WTC11 (cell line): ENCODE measurements around the gene ARHGAP15.

Experiments used
- ATF2 ChIP-seq: sonication (generic); formaldehyde crosslinking; IDR thresholded peaks from 2 replicates; pipeline ENCODE4 v1.8.1; 2022; ENCODE audit warnings: low read depth, missing genetic modification reagents, borderline replicate concordance
- CTCF ChIP-seq: fragments of 200-600 bp; IDR thresholded peaks from 2 replicates; pipeline ENCODE4 v1.8.0; 2022; ENCODE audit warnings: antibody characterized with exemption
- JUN ChIP-seq: sonication (generic); formaldehyde crosslinking; IDR thresholded peaks from 2 replicates; pipeline ENCODE4 v1.8.0; 2023; ENCODE audit warnings: mild to moderate bottlenecking, missing genetic modification reagents
- KAT7 ChIP-seq: sonication (generic); formaldehyde crosslinking; IDR thresholded peaks from 2 replicates; pipeline ENCODE4 v1.8.1; 2023; ENCODE audit warnings: missing genetic modification reagents, mild to moderate bottlenecking, borderline replicate concordance
- NFYB ChIP-seq: sonication (generic); formaldehyde crosslinking; conservative IDR thresholded peaks from 2 replicates; pipeline ENCODE4 v1.8.0; 2022; ENCODE audit warnings: low read depth, missing genetic modification reagents
- USF2 ChIP-seq: sonication (generic); formaldehyde crosslinking; IDR thresholded peaks from 2 replicates; pipeline ENCODE4 v1.8.1; 2023; ENCODE audit warnings: mild to moderate bottlenecking, missing genetic modification reagents, moderate library complexity

GRCh38 chr2:143533846-143534245 lies 404.6 kb downstream of the ARHGAP15 start:
- TF ChIP-seq KAT7 (CRISPR knock-in tag) (no peak), CTCF (no peak), ATF2 (CRISPR knock-in tag) (no peak), JUN (CRISPR knock-in tag) (no peak), USF2 (no peak), NFYB (CRISPR knock-in tag) (no peak)
